GM19023 (cell line): Measurements from ENCODE around the gene EIF2S1.
"Not testable (repeated sequence)": the region's sequence is repeated elsewhere in the genome, so short reads cannot be mapped to it uniquely, and the experiment has no call there.

Experiments
- ATAC-seq: cut with Tn5 transposase; IDR thresholded peaks from one replicate; pipeline ENCODE4 v1.9.1; 2021; ENCODE audit warnings: mild to moderate bottlenecking, moderate library complexity; ENCODE audit not compliant: unreplicated experiment

EIF2S1 gene

DNA sequence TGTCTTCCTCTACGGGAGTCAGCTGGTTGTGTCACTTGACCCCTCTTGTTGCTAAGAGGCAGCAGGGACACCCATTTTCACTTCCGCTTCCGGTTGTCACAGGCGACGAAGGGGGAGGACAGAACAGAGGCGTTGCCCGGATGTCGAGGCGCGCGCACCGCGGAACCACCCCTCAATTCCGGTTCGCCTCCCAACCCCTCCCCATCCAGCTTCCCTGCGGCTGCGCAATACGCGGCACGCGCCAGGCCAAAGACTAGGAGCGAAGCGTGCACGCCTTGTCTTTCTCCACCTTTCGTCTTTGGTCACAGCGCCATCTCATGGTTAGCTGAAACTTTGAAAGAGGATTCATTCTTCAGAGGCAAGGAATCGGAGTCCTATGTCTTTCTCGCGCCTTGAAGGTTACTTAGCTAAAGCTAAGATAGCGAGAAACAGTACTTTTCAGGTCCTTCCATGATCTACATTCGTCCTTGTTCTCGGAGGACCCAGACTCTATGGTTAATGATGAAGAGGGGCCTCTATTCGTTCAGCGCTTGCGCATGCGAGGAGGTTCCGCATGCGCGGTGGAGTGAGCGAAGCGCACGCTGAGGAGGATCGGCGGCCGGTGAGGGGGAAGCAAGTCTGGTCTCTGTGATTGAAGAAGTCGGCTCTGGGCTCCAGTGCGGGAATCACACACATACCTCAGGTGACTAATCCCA lies at the start of gene EIF2S1, which contains the start of gene ATP6V1D:
EIF2S1 (plus strand) TSS at position 554 of the 695 bp plus-strand sequence. CDS start 4,440 bp downstream, outside the sequence.
ATP6V1D (minus strand) TSS at position 30 of the 695 bp plus-strand sequence. CDS start 106 bp downstream, outside the sequence.
- ATAC-seq: peak; percentile 91

GRCh38 chr14:67311868-67312267 lies 48.3 kb upstream of the EIF2S1 start:
- no peak for ATAC-seq

- ATAC-seq: no peak
Measured at GRCh38 chr14:67313153-67313552, 47.0 kb upstream of the EIF2S1 start.

GRCh38 chr14:67317822-67318221 lies 42.3 kb upstream of the EIF2S1 start:
- ATAC-seq: no peak

- no peak for ATAC-seq
Measured at GRCh38 chr14:67319142-67319541, 41.0 kb upstream of the EIF2S1 start.

- not testable (repeated sequence) for ATAC-seq
Measured at GRCh38 chr14:67329666-67330065, 30.5 kb upstream of the EIF2S1 start.

DNA sequence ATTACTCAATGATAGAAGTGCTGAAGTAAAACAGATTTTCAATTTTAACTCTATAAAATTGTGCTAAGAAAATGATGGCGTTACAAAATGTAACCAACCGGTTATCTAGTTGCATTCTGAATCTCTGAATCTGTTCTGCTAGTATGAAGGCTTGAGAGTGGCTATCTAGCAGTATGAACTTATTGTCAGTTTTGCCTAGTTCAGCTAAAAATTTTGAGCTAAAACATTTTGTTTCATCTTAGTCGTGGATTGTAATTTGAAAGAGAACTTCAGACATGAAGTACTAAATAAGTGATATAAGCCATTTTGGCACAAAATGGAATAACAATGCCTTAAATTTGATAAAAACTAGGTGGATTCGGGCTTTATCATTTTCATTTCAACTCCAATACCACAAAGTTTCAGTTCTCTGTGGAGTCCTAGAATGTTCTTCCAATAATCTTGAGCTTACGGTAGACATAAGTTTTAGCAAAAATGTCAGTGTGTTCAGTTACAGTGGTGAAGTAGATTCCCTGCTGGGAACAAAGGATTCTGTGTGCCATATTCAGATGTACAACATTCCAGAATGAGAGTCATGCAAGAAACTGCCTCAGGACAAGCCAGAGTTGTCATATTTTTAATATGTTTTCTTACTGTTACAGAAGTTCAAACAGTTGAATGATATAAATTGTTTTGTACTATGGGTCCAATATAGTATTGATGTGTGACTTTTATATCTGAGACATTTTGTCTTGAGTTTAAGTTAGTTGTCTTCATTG lies 28.6 kb upstream of the EIF2S1 start:
- no peak for ATAC-seq

DNA sequence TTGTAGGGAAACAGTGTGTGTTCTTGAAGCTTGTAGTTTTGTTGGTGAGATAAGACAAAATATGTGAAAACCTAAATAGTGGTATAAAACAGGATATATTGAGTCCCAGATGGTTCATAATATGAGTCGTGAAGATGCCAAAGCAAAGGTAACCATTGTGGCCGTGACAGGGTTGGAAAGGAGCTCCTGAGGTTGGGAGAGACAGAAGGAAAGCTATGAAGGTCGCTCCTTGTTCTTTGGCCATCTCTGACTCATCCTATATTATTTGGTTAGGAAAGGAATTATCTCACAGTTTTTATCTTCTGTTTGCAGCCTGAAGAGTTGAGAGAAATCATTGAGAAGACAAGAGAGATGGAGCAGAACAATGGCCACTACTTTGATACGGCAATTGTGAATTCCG lies 27.7 kb upstream of the EIF2S1 start:
- no peak for ATAC-seq

- no peak for ATAC-seq
Measured at GRCh38 chr14:67335781-67336180, 24.3 kb upstream of the EIF2S1 start.

- not testable (repeated sequence) for ATAC-seq
Measured at GRCh38 chr14:67341231-67341630, 18.9 kb upstream of the EIF2S1 start.

GRCh38 chr14:67343601-67344230 lies 16.4 kb upstream of the EIF2S1 start:
- ATAC-seq: no peak

DNA sequence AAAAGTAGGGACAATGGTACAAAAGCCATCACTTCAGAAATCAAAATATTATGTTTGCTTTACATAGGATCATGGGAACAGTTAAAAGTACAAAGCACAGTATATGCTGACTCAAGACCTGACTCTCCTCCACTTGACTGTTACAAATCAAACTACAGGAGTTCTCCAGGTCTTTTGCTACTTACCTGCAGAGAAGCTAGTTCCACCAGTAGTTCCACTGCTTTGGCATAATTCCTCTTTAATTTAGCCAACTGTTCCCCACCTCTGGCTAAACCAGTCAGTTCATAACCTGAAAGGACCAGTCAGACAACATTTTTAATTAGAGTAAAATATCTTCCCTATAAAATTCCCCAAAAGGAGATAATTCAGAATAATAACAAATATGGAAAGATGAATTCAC lies 14.5 kb upstream of the EIF2S1 start:
- ATAC-seq: no peak

GRCh38 chr14:67352055-67352454 lies 8.1 kb upstream of the EIF2S1 start:
- ATAC-seq: no peak

DNA sequence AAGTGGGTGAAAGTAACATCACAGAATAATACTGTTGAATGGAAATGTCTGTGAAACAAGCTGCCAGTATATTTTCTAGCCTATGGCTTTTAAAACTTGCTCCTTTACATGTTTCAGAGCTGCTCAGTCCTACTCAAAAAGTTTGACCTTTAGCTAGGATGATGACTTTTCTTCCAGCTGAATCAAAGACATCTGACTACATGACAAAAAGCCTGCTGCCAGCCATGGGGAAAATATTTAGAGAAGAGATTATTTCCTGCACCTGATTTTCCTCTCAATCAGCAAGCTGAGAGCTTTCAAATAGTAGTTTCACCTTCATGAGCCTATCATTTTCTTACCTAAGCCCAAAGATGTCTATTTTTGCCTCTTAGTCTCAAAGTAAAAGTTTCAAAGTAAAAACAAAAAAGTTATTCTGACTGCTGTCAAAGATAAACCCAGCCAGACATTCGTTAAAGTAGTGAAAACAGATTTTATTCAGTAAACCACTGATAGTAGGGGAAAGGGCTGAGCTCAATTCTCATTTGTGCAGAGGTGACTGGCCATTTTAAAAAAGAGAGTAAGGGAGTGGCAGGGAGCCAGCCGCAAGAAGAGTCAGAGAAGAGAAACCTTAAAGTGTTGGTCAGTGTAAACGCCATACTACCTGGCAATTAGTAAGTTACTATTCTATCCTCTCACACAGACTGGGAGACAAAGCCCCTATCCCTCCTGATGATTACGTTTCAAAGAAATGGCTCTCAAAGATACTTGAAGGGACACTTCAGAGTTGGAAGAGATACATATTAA lies 2.8 kb upstream of the EIF2S1 start:
- ATAC-seq: no peak

DNA sequence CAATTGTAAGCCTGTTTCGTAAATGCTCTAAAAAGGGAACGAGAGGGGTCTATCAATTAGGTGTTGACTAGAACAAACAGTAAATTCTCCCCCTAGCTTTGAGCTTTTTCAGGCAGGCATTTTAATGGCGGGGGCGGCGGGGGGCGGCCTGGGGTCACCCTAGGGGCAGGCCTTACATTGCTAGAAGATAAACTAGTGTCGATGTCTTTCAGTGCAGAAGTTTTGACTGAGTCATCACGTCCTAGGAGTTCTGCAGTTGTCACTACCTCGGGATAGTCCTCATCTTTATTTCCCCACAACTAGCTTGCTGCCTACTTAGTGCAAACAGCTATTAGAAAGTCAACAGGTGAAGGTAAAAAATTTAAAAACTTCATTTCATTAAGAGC lies 2.2 kb upstream of the EIF2S1 start:
- no peak for ATAC-seq

- ATAC-seq: peak; percentile 0
Measured at GRCh38 chr14:67358924-67359774, 979 bp upstream of the EIF2S1 start.

- peak; percentile 23 for ATAC-seq
Measured at GRCh38 chr14:67360470-67361206, 510 bp downstream of the EIF2S1 start.

DNA sequence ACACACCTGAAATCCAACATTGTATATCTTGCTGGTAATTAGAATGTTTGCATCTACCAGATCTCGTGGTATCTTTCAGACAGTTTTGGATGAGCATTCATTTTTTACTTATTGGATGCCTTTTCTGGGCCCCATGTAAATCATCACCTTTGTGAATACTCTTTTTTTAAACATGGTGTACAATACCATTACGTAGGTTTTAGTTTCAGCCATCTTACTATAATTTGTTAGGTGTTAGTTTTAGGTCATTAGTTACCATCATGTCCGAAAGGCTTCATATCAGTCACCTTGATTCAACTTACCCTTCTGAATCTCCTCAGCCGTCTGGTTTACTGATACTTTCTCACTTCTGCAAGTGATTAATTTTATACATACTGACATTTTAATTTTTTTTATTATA lies 5.3 kb downstream of the EIF2S1 start:
- ATAC-seq: no peak

- ATAC-seq: no peak
Measured at GRCh38 chr14:67370830-67371229, 10.7 kb downstream of the EIF2S1 start.
